ENCODE results near the gene ROBO4.

ROBO4 gene

DNA sequence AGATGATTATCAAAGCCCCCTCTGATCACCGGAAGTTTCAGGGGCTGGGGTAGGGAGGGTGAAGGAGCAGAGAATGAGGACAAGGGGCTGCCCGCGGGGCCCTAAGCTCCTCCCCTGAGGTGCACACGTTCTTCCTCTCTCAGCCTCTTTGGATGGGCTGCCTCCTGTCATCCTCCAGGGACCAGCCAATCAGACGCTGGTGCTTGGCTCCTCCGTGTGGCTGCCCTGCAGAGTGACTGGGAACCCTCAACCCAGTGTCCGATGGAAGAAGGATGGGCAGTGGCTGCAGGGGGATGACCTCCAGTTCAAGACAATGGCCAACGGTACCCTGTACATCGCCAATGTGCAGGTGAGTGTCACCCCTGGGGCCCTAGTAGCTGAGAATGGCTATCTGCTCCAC, 24.9 kb downstream of the ROBO4 start:
- DNase-seq (ENCODE audit: low spot score) = no peak

- no peak for DNase-seq (ENCODE audit: low spot score)
Observed at GRCh38 chr11:124872280-124872679, 25.4 kb downstream of the ROBO4 start.

DNA sequence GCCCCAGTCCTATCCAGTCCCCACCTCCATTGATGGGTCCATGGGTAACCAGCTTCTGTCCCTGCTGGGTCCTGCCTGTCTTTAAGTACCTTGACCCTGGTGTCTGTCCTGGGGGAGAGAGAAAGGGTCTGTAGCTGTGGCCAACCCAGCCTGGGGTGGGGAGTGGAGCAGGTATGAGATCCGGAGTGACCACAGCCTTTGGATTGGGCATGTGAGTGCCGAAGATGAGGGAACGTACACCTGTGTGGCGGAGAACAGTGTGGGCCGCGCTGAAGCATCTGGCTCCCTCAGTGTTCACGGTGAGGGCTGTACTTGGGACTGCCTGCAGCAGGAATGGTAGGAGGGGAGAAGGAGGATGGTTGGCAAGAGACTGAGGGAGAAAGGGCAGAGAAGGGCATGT, 27.2 kb downstream of the ROBO4 start:
- no peak for DNase-seq (ENCODE audit: low spot score)

DNA sequence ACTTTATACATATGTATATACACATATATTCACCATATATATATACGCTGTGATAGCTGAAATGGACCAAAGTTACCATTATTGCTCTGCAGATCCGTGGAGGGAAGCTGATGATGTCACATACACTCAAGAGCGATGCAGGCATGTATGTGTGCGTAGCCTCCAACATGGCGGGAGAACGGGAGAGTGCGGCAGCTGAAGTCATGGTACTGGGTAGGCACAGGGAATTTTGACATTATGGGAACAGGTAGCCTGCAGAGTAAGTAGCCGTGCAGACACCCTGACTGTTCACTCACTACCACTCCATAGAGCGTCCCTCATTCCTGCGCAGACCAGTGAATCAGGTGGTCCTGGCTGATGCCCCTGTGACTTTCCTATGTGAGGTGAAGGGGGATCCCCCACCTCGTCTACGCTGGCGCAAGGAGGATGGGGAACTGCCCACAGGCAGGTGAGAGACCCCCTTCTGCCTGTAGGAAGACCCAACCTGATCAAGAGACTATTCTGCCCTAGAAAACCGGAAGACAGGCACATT, 27.7 kb downstream of the ROBO4 start:
- DNase-seq (ENCODE audit: low spot score) = no peak

DNA sequence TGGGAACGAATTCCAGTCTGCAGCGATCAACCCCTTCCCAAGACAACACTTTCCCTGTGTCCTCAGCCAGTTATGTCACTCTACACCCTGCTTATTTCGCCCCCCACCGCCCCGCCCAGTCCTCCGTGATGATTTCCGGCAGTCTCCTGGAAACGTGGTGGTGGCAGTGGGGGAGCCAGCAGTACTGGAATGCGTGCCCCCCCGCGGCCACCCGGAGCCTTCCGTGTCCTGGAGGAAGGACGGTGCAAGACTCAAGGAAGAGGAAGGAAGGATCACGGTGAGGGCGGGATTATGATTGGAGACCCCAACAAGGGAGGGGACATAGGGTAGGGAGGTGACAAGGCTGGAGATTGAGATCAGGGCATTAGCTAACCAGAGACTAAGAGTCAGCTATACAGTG, 28.3 kb downstream of the ROBO4 start:
- DNase-seq (ENCODE audit: low spot score) = no peak

GRCh38 chr11:124868331-124869274, 29.1 kb downstream of the ROBO4 start:
- no peak for DNase-seq (ENCODE audit: low spot score)

GRCh38 chr11:124867700-124868099, 30.0 kb downstream of the ROBO4 start:
- DNase-seq (ENCODE audit: low spot score) = peak; percentile 32

- no peak for DNase-seq (ENCODE audit: low spot score)
Observed at GRCh38 chr11:124865902-124866851, 31.5 kb downstream of the ROBO4 start.

GRCh38 chr11:124865181-124865901, 32.3 kb downstream of the ROBO4 start, which contains the start of gene ROBO3:
Gene ROBO3, plus strand, starts transcription at chr11:124865432. Its CDS starts 146 bp downstream, at chr11:124865578.
- no peak for DNase-seq (ENCODE audit: low spot score)

DNA sequence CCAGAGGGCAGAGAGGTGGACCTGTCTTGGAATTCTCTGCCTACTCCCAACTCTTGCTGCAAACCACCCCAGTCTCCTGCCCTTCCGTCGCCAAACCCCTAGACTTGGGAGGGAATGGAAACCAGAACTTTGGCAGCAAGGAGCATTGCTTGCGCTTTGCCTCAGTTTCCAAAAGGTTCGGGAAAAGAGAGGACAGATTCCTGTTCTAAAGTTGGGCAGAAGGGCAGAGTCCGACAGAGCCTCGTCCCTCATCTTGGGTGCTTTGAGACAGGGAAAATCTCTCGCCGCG, 32.8 kb downstream of the ROBO4 start:
- DNase-seq (ENCODE audit: low spot score) = no peak

GRCh38 chr11:124864176-124864891, 33.3 kb downstream of the ROBO4 start:
- DNase-seq (ENCODE audit: low spot score) = no peak

DNA sequence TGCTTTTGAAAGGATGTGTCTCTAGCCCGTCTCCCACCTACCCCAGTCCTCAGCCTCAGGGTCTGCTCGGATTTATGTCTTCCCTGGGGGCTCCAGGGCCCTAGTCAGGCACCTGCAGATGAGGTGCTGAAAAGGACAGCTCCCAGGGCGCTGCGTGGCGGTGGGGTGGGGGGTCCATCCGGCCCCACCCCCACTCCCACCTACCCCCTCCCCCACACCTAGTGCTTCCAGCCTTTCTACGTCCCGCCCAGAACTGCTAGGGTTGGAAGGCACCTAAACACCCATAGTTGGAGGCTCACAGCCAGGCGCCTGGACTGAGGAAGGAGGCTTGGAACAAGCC, 33.9 kb downstream of the ROBO4 start:
- DNase-seq (ENCODE audit: low spot score) = no peak

DNA sequence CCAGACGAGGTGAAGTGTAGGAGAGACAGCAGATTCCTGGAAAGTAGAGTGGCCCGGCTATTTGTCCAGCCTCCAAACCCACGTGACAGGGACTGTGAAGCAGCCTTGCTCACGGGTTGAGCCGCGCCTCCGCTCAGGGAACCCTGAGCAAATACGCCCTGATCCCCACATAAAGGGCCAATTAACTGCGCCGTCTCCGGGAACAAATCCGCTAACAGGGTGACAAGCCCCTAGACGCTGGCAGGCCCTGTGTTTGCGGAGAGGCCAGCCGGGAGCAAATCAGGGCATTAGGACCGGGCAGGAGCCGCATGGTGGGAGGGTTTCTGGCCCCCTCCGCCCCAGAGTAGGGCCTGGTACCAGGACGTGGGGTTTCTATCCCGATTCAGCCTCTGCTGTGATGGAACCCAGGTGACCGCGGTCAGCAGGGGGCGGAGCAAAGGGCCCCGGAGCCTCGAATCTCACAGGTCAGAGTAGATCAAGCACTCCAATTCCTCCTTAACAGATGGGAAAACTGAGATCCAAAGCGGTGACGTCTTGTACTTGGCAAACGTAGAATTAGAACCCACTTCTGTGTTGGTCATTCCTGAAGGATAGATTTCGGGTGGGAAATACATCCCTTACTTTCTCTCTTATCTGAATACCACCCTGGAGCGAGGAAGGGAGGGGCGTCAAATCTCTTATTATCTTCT, 34.4 kb downstream of the ROBO4 start:
- DNase-seq (ENCODE audit: low spot score) = peak; percentile 56

- no peak for DNase-seq (ENCODE audit: low spot score)
Observed at GRCh38 chr11:124861670-124862069, 36.0 kb downstream of the ROBO4 start.

GRCh38 chr11:124859171-124859570, 38.5 kb downstream of the ROBO4 start:
- no peak for DNase-seq (ENCODE audit: low spot score)

DNA sequence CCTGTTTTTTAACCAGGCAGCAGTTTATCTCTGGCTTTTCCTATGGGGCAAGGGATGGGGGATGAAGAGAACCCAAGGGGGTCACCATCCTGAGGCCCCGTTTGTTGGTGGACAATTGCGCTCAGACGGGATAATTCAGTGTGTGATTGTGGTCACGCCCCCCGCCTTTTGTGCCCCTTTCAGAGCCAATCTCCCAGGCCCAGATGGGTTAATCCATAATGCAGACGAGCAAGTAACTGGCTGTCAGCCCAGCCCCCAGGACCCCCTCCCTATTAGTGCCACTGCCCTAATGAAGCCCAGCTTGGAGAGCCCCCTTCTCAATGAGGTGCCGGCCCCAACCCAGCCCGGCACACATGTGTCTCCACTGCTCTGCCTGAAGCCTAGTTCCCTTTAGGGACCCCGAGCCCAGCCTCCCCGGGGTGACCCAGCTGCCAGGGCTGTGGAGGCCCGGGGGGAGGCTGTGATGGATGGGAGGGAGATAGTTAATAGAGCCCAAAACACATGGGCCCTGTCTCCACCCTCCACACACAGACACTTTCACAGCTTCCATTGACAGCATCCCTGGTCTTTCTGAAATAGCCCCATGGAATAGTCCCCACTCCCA, 51.5 kb downstream of the ROBO4 start:
- DNase-seq (ENCODE audit: low spot score) = no peak

DNA sequence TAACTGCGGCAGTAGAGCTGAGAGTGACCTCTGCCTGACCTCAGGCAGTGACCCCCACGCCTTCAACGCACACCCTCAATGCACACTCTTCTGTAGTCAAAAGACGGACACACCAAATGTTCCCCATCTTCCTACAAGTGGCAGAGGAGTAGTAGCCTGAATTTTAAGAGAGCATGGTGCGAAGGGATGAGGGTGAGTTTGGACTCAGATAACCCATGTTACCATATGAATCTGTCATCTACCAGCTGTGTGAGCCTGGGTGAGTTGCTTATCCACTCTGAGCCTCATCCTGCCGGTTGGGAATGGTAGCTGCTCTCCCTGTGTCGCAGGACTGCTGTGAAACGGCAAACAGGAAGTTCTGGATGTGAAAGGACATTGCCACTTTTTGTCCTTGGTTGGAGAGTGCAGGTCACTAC, 53.0 kb downstream of the ROBO4 start:
- DNase-seq (ENCODE audit: low spot score) = no peak

GRCh38 chr11:124843616-124843910, 54.1 kb downstream of the ROBO4 start:
- DNase-seq (ENCODE audit: low spot score) = no peak

GRCh38 chr11:124842305-124842704, 55.4 kb downstream of the ROBO4 start:
- no peak for DNase-seq (ENCODE audit: low spot score)

- DNase-seq (ENCODE audit: low spot score) = no peak
Observed at GRCh38 chr11:124841840-124842239, 55.8 kb downstream of the ROBO4 start.

DNA sequence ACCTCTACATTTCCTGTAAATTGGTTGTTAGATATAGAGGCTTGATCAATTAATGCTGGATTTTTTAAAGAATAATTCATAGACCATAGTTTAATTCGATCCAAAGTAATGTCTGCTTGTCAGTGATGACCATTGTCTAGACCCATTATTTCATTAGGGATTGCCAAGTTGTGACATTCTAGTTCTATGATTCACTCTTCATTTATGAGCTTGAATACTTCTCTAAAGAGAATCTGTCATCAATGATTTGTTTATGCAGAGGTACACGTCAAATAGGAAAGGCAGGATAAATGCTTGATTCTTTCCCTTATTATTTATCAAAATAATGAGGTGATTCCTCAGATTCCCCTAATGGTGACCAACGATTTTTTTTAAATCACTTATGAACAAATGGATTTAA, 56.5 kb downstream of the ROBO4 start:
- no peak for DNase-seq (ENCODE audit: low spot score)
